IMR-90 (cell line): ENCODE results near the gene GIMD1. TPM values are rescaled to one million over a fixed set of nuclear protein-coding genes. Genes with fewer than 3 reads are reported as not detected.

Source experiments
- ATAC-seq: fragments of 200-7000 bp; cut with Tn5 transposase; 2 replicates; pipeline ENCODE4 v1.9.1; 2020; ENCODE audit warnings: low read depth, mild to moderate bottlenecking, moderate library complexity
- BruUV-seq: library from RNA; stranded (reverse); fragments of 400-500 nt; replicated peaks from 2 replicates; lab custom pipeline; 2021; lab: Mats Ljungman, UMichigan
- CTCF ChIA-PET: fragments of 300-600 bp; formaldehyde crosslinking; extraction: SDS; loops from one replicate; lab custom pipeline; 2021; ENCODE audit warnings: antibody characterized with exemption; lab: Yijun Ruan, JAX
- POLR2A ChIA-PET: fragments of 300-600 bp; sonication (Branson Sonifier 250); formaldehyde crosslinking; loops from one replicate; lab custom pipeline; 2022; ENCODE audit warnings: antibody characterized with exemption; ENCODE audit not compliant: unreplicated experiment; lab: Charles Lee
- DNase-seq: peaks from one replicate; pipeline ENCODE4 v3.0.0; 2013
- H2AFZ ChIP-seq: replicated peaks from 2 replicates; pipeline ENCODE3; 2013; ENCODE audit warnings: low read length, mild to moderate bottlenecking; ENCODE audit not compliant: poor library complexity
- H2AK5ac ChIP-seq: 2 replicates; pipeline ENCODE4 v1.6.1; 2013; ENCODE audit warnings: low read depth, low read length, inconsistent platforms
- H2AK9ac ChIP-seq: replicated peaks from 2 replicates; pipeline ENCODE3; 2013; ENCODE audit warnings: mild to moderate bottlenecking, low read depth, low read length, moderate library complexity; ENCODE audit not compliant: poor library complexity
- H2BK120ac ChIP-seq: 2 replicates; pipeline ENCODE4 v1.6.1; 2013; ENCODE audit warnings: low read depth, low read length, inconsistent platforms
- H2BK15ac ChIP-seq: 3 replicates; pipeline ENCODE4 v1.6.1; 2013; ENCODE audit warnings: low read depth, low read length, inconsistent platforms
- H2BK20ac ChIP-seq: 2 replicates; pipeline ENCODE4 v1.6.1; 2013; ENCODE audit warnings: low read depth, mild to moderate bottlenecking, inconsistent platforms, low read length, moderate library complexity
- H2BK5ac ChIP-seq: 2 replicates; pipeline ENCODE4 v1.6.1; 2013; ENCODE audit warnings: mild to moderate bottlenecking, low read depth, low read length, inconsistent platforms; ENCODE audit not compliant: poor library complexity, severe bottlenecking
- H3K14ac ChIP-seq: replicated peaks from 2 replicates; pipeline ENCODE4 v1.6.1; 2013; ENCODE audit warnings: low read depth, low read length, inconsistent platforms
- H3K18ac ChIP-seq: 2 replicates; pipeline ENCODE4 v1.6.1; 2013; ENCODE audit warnings: low read depth, low read length, control low read depth
- H3K23ac ChIP-seq: 2 replicates; pipeline ENCODE4 v1.6.1; 2013; ENCODE audit warnings: low read depth, low read length, inconsistent platforms
- H3K27ac ChIP-seq: 2 replicates; pipeline ENCODE4 v1.5.1; 2013; ENCODE audit warnings: mild to moderate bottlenecking, control low read depth, low read length; ENCODE audit not compliant: insufficient read depth
- H3K27me3 ChIP-seq: 2 replicates; pipeline ENCODE4 v1.6.1; 2013; ENCODE audit warnings: low read length; ENCODE audit not compliant: control insufficient read depth, insufficient read depth
- H3K36me3 ChIP-seq: 2 replicates; pipeline ENCODE4 v1.6.1; 2013; ENCODE audit warnings: low read length, mixed read lengths; ENCODE audit not compliant: control insufficient read depth, insufficient read depth
- H3K4ac ChIP-seq: 2 replicates; pipeline ENCODE4 v1.6.1; 2013; ENCODE audit warnings: low read depth, low read length, inconsistent platforms
- H3K4me1 ChIP-seq: 2 replicates; pipeline ENCODE4 v1.6.1; 2013; ENCODE audit warnings: low read length, mixed read lengths; ENCODE audit not compliant: control insufficient read depth, insufficient read depth
- H3K4me2 ChIP-seq: 2 replicates; pipeline ENCODE4 v1.6.1; 2013; ENCODE audit warnings: low read depth, mild to moderate bottlenecking, control low read depth, low read length, moderate library complexity
- H3K4me3 ChIP-seq: 2 replicates; pipeline ENCODE4 v1.5.1; 2013; ENCODE audit warnings: low read depth, mild to moderate bottlenecking, control low read depth, low read length, moderate library complexity; ENCODE audit not compliant: insufficient read depth
- H3K56ac ChIP-seq: 2 replicates; pipeline ENCODE4 v1.6.1; 2013; ENCODE audit warnings: low read length, inconsistent platforms; ENCODE audit not compliant: insufficient read depth; ENCODE audit errors: extremely low read depth
- H3K79me1 ChIP-seq, 2 experiments: 2 replicates each; pipeline ENCODE4 v1.6.1; 2013; ENCODE audit warnings: low read length in 2 of 2, inconsistent platforms in 1 of 2, low read depth in 1 of 2
- H3K9ac ChIP-seq: 2 replicates; pipeline ENCODE4 v1.6.1; 2013; ENCODE audit warnings: low read depth, low read length, control low read depth
- H3K9me1 ChIP-seq: 2 replicates; pipeline ENCODE4 v1.6.1; 2013; ENCODE audit warnings: low read length, inconsistent platforms; ENCODE audit not compliant: insufficient read depth
- H3K9me3 ChIP-seq: 2 replicates; pipeline ENCODE4 v1.6.1; 2013; ENCODE audit warnings: low read length; ENCODE audit not compliant: control insufficient read depth, insufficient read depth
- H4K20me1 ChIP-seq: 2 replicates; pipeline ENCODE4 v1.6.1; 2013; ENCODE audit warnings: low read length, inconsistent platforms; ENCODE audit not compliant: insufficient read depth
- H4K5ac ChIP-seq: 2 replicates; pipeline ENCODE4 v1.6.1; 2013; ENCODE audit warnings: mild to moderate bottlenecking, low read depth, low read length, control low read depth
- H4K8ac ChIP-seq, 2 experiments: 2 replicates each; pipeline ENCODE4 v1.6.1; 2013; ENCODE audit warnings: low read depth in 2 of 2, low read length in 2 of 2, control low read depth in 1 of 2, inconsistent platforms in 1 of 2
- H4K91ac ChIP-seq: 2 replicates; pipeline ENCODE4 v1.6.1; 2013; ENCODE audit warnings: low read depth, low read length, inconsistent platforms; ENCODE audit not compliant: insufficient read depth
- CTCF ChIP-seq: conservative IDR thresholded peaks from 2 replicates; pipeline ENCODE4 v1.5.1; 2012; ENCODE audit warnings: mild to moderate bottlenecking, low read depth, low read length, improper control_type of control experiment
- MAFK ChIP-seq: IDR thresholded peaks from 2 replicates; pipeline ENCODE4 v1.6.1; 2012; ENCODE audit warnings: low read depth, low read length, improper control_type of control experiment
- SMC3 ChIP-seq: fragments of 150-350 bp; IDR thresholded peaks from 2 replicates; pipeline ENCODE4 v1.6.1; 2016; ENCODE audit warnings: low read depth, mild to moderate bottlenecking, antibody characterized with exemption, low read length, moderate library complexity
- WGBS, 2 experiments: methylation state at CpG; one replicate each; pipeline versions ENCODE4 v1.1.5 to v1.1.7; 2013; ENCODE audit warnings: missing lambda C conversion rate in 2 of 2; ENCODE audit not compliant: insufficient read length in 1 of 2; ENCODE audit errors: extremely low coverage in 2 of 2; 5-methylcytosine and 5-hydroxymethylcytosine counted together
- dilution Hi-C: fragments of 300-500 bp; cut with HindIII; formaldehyde crosslinking; loops from one replicate; pipeline ENCODE4 v1.14.3; 2018; ENCODE audit warnings: low sequenced_read_pairs; ENCODE audit not compliant: unreplicated experiment
- in situ Hi-C: fragments of 300-500 bp; cut with MboI; formaldehyde crosslinking; loops from 3 replicates; pipeline ENCODE4 v1.14.3; 2019; ENCODE audit warnings: low sequenced_read_pairs, inconsistent platforms, mixed read lengths
- intact Hi-C: fragments of 100-400 bp; cut with micrococcal nuclease; formaldehyde crosslinking; loops from 2 replicates; pipeline ENCODE4 v1.10.0; 2022
- polyA plus RNA-seq, 3 experiments: library from polyadenylated mRNA; depleted of rRNA; stranded (reverse); fragments of >200 nt; gene quantifications; 2 replicates each; pipeline ENCODE4 v1.2.3, GENCODE V29; 2012; ENCODE audit warnings: low replicate concordance in 1 of 3
- total RNA-seq: library from RNA; depleted of rRNA; stranded (reverse); fragments of >200 nt; gene quantifications from 2 replicates; pipeline ENCODE4 v1.2.3, GENCODE V29; 2012

GIMD1 gene
- total and polyA plus RNA-seq, 2 of the 4 experiments (the other 2 are of a cell fraction): 0.07 TPM; not detected in 1

DNA sequence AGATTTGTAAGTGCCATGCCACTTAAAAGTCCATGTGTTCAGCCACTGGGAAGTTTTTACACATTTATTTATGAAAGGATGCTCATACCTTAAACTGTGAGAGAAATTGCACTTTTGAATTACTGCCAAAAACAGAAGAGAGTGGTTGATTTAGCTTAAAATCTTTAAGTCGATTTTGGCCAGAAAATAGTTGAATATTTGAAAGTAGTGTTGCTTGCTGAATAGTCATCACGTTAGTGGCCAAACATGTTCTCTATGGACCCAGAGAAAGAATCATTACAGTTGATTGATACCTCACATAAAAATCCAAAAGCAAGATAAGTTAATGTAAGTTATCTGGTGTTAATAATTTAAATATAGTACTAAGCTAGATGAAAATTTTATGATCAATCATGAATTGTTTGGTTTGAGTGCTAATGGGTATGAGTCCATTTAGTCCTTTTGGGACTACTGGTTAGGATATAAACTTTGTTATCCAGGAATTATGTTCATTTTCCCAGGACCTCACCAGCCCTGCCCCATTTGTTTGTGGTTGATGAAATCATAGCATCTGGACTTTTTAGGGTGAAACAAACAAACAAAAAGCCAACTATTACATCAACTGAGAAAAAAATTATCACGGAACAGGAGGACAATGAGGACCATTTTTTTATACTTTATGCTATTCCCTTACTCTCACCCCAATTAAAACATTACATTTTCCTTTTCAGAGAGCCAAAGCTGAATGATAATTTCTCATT is 6.3 kb downstream of the GIMD1 start:
- ChIA-PET CTCF (no interaction called here), POLR2A (no interaction called here)
- no peaks in the 10 kb centered on the region for H3K27me3 ChIP-seq
- no peak overlapping the region for H3K9ac ChIP-seq
- TF ChIP-seq SMC3: no peak
- TF ChIP-seq MAFK: no peak
- TF ChIP-seq CTCF: no peak
- no peak overlapping the region for H3K4me2 ChIP-seq
- no peak overlapping the region for H3K18ac ChIP-seq
- H4K5ac ChIP-seq: no peak overlapping the region
- WGBS, 2 experiments: no CpG with 5 or more reads among the region's 3 CpGs
- no peak for ATAC-seq
- no peak overlapping the region for H3K23ac ChIP-seq
- H3K14ac ChIP-seq: no peak overlapping the region
- no peak overlapping the region for H3K27ac ChIP-seq
- H3K4ac ChIP-seq: no peak overlapping the region
- H2BK5ac ChIP-seq: no peak overlapping the region
- intact Hi-C loops: loop anchor here (5.0 kb wide), 1 partner anchor 85 kb away; no protein-coding TSS in a partner anchor
- H3K4me3 ChIP-seq: no peak overlapping the region
- no peaks in the 10 kb centered on the region for H3K36me3 ChIP-seq
- H3K79me1 ChIP-seq: no peaks in the 10 kb centered on the region
- H2AFZ ChIP-seq: no peak overlapping the region
- peaks cover 3% of the 10 kb centered on the region; the same call in 1 of the 2 replicates for H4K20me1 ChIP-seq
- no peak overlapping the region for H4K91ac ChIP-seq
- dilution Hi-C loops: no loop called here
- BruUV-seq: no TSS peak
- H3K4me1 ChIP-seq: peaks cover 8% of the 10 kb centered on the region
- no peak overlapping the region for H2BK15ac ChIP-seq
- no peak overlapping the region for H3K56ac ChIP-seq
- DNase-seq: no peak
- no peak overlapping the region for H4K8ac ChIP-seq
- no peak overlapping the region for H2BK20ac ChIP-seq
- H3K9me3 ChIP-seq: no peaks in the 10 kb centered on the region
- no peak overlapping the region for H2BK120ac ChIP-seq
- 0 out of 2 replicates have a peak, but pooled peaks cover 6% of the 10 kb centered on the region for H3K9me1 ChIP-seq
- H2AK5ac ChIP-seq: no peak overlapping the region
- no peak overlapping the region for H2AK9ac ChIP-seq
- in situ Hi-C loops: no loop called here
